HG02840 (cell line): ENCODE measurements around the gene BEGAIN.

Experiments used
- ATAC-seq: cut with Tn5 transposase; IDR thresholded peaks from one replicate; pipeline ENCODE4 v1.9.1; 2021; ENCODE audit warnings: mild to moderate bottlenecking, moderate library complexity, moderate number of reproducible peaks; ENCODE audit not compliant: unreplicated experiment, low FRiP score

BEGAIN gene

GRCh38 chr14:100554696-100555320, 32.4 kb downstream of the BEGAIN start:
- no peak for ATAC-seq

- ATAC-seq: no peak
These were observed 33.0 kb downstream of the BEGAIN start for GRCh38 chr14:100554082-100554677.

- ATAC-seq: no peak
These were observed 33.7 kb downstream of the BEGAIN start for GRCh38 chr14:100553471-100553870.

DNA sequence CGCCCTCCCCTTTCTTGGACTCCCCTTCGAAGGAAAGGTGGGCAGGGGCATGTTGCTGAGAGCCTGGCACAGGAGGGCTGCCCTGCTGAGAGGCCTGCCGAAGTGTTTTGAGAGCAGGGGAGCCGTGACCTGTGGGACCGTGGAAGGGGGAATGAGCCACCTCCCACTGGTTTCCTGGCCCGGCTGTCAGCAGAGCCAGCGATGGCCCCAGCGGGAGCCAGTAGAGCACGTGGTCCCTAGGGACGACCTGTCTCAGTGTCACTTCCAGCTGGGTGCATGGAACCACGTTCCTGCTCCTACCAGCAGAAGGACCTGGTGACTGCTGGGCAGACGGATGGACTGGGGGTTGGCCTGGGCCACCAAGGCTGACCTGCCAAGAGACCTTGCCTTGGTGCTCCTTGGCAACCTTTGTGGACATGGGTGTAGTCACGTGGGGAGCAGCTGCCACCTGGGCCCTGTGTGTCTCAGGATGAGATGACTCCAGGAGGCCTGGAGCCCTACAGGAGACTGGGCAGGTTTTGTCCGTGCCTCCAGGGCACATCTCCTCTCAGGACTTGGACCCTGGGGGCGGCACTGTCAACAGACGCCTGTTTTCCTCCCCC, 34.6 kb downstream of the BEGAIN start:
- ATAC-seq: no peak

DNA sequence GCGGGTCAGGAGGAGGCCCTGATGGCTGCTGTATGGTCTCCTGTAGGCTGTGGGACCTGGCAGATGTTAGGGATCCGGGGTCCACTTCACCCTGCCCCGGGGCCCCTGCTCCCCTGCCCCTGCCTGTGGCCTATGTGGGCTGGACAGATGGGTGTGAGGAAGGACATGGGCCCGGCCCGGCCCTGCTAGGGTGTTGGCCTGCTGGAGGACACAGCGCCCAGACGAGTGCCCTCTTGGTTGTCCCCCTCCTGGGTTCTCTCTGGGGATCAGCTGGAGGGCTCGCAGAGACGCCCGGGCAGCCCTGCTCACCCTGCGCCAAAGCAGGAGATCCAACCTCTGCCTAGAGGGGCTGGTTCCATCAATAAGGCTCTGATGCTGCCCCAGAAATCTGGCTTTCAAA, 36.2 kb downstream of the BEGAIN start:
- no peak for ATAC-seq

GRCh38 chr14:100549834-100550625, 37.2 kb downstream of the BEGAIN start:
- ATAC-seq: no peak

DNA sequence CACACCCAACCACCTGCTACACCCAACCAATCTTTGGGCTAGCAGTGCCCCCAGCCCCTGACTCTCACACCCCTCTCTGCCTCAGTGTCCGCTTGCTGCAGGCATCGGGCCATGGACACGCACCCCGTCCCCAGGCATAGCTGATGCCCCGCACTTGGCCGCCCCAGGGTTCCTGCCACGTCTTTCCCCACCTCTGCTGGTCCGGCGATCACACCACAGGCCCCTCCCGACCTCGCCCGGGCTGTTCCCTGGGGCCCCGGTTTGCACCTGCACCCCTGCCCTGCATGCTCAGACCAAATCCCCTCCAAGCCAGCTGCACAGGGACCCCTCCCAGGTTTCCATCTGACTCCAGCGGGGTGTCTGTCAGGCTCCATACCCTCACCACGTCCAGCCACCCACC, 38.3 kb downstream of the BEGAIN start:
- ATAC-seq: no peak

GRCh38 chr14:100548295-100548655, 38.9 kb downstream of the BEGAIN start:
- no peak for ATAC-seq

DNA sequence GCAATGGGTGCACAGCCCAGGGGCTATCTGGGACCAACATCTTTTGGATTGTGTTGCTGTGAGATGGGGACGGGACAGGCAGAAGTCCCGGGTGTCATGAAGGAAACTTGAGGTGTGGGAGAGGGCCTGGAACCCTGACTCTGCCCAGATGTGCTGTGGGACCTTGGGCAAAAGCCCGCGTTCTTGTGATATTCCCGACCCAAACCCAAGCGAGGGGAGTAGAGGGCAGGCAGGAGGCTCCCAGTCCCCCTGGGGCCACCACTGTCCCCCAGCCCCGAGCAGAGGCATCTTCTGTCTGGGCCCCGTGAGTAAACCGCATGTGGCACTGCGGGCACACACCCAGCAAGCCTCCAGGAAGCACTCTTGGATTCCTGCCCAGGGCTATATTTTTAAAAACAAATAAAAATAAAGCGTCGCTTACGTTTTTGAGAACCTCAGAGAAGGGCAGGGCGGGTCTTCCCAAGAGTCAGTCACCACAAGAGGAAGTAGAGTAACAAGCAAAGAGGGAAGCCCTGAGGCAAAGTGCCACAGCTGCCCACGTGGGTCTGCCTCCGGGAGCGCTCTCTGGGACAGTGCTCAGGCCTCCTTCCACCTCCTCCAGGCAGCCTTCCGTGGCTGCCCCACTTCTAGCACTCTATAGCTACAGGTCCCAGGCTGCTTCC, 39.5 kb downstream of the BEGAIN start:
- no peak for ATAC-seq

DNA sequence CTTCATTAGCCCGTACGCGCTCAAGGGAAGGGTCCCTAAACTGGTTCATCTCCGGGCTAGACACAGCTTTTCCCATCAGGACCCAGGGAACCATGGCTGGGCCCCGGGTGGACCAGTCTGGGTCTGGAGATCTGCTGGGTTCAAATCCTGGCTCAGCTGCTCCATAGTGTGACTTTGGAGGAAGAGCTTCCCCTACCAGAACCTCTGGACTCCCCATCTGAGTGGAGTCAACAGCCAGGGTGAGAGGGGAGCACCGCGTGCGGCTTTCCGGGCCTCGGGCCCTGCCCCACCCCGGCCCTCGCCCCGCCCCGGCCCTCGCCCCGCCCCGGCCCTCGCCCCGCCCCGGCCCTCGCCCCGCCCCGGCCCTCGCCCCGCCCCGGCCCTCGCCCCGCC, 41.2 kb downstream of the BEGAIN start:
- no peak for ATAC-seq

GRCh38 chr14:100545359-100545758, 41.9 kb downstream of the BEGAIN start:
- ATAC-seq: no peak

- ATAC-seq: no peak
These were observed 42.6 kb downstream of the BEGAIN start for GRCh38 chr14:100544506-100545141.

DNA sequence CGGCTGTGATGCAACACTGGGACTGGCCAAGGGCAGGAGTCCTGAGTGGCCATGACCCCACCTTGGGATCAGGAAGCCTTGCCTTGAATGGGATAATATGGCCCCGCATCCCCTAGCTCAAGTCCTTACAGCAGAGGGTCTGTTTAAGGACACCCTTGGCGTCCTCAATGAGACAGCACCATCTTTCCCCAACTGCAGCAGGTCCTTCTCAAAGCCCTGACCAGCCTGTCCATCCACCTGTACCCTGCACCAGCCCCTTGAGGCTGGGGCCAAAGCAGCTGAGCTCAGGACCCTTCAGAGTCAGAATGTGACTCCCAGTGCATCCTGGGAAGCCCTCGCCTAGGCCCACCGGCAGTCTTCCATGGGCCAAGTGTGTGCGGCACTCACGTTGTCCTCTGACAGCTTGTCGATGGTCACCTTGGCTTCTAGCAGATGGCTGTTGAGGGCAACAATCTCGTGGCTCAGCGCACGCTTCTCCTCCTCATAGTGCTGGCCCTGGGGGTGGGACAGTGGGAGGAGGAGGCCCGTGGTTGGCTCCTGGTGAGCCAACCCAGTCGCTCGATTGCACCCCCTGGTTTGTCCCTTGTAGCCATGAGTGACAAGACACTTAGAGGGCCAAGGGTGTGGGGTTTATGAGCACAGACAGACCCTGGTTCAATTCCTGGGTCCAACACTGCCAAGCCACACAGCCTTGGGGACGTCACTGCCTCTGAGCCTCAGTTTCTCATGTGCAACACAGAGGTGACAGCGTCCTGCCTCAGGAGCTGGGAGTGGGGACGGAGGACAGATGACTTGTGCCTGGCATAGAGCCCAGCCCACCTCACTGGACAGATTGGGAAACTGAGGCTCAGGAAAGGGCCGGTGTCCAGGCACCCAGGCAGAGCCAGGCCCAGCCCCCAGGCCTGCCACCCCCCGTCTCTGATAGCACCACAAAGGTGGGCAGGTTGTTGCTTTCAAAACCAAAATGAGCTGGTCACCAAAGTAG, 43.5 kb downstream of the BEGAIN start:
- no peak for ATAC-seq

- ATAC-seq: no peak
These were observed 44.5 kb downstream of the BEGAIN start for GRCh38 chr14:100542619-100543205.

DNA sequence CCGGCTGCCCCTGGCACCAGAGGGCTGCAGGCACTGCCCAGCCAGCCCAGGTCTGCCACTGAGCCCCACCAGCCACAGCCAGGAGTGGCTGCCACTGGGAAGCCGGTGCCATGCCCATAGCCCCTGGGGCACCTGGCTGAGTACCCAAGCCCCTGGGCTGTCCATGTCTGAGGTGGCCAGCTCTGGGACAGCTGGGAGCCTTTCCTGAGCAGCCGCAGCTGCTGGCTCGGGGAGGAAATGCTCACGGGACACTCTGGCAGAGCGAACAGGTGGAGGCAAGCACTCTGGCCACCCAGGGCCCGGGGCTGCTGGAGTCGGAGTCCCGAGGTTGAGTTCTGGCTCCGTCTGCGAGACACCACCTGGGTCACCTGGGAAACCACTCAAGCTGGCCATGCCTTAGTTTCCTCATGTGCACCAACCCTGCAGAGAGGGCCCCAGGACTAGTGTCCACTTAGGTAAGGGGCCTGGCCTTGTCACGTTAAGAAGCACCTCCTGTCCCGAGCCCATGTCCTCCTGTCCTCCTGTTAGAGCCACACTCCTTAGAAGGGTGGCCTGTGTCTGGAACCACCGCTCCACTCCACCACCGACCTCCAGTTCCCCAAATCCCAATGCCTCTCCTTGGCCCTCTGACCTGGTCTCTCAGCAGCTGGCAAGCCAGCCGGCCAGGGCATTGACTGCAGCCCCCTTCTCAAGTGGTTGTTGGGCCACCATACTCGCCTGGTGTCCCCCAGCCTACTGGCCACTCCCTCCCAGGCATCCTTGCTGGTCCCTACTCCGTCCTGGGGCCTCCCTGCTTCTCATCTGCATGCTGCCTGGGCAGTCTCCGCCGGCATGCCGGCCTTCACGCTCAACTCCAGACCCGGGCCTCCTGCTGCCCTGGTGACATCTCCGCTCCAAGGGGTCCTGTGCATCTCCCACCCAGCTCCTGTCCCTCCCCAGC, 45.3 kb downstream of the BEGAIN start:
- ATAC-seq: no peak

DNA sequence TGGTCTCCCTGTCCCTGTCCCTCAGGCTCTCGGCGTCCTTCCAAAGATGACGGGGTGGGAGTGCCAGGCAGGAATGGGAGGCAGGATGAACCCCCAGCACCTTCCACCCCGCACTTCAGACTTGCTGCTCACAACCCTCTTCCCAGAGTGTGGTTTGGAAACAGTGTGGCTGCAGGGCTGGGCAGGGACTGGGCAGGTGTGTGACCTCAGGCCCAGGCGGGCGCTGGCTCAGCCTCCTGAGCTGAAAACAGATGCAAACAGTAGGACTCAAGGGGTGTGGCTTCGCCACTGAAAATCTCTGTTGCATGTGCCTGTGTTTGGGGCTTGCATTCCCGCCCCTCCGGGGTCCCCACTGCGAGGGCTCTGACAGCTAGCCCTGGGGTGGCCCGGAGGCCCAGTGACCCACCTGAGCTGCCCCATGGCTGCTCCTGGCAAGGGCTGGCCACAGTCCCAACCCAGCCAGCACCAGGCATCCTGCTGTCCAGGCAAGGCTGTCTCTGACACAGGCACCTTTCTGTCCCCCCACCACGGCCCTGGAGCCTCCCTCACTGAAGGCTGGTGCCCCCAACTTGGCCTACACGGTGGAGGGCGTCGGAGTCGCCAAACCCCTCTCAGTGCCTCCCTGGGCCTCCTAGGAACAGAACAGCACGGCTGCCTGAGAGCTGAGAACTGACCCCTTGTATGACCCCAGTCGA, 46.1 kb downstream of the BEGAIN start:
- ATAC-seq: no peak
